ENCODE data around the gene RGL1.

Gene RGL1

GRCh38 chr1:183936791-183937190 lies 131.9 kb downstream of the RGL1 start:
- no peak for DNase-seq
- Histone ChIP-seq H3K4me1 (peaks cover 0 to 9% (median 8%) of the 10 kb centered on the region in 4 donors), H3K9me3 (no peaks in the 10 kb centered on the region), H3K27ac (no peak overlapping the region), H3K27me3 (no peaks in the 10 kb centered on the region), H3K36me3 (no peaks in the 10 kb centered on the region), H3K4me3 (no peak overlapping the region)
- TF ChIP-seq CTCF (IDR thresholded peaks at IDR 0.05) = no peak
- intact Hi-C loops (cut with DNase I; ENCODE audit: low total_unique reads) = no loop called here

GRCh38 chr1:183937611-183938010 lies 132.7 kb downstream of the RGL1 start:
- DNase-seq = no peak
- no peak for TF ChIP-seq CTCF (IDR thresholded peaks at IDR 0.05)
- Histone ChIP-seq H3K9me3 (no peaks in the 10 kb centered on the region), H3K4me1 (peaks cover 0 to 3% (median 1%) of the 10 kb centered on the region in 4 donors), H3K36me3 (no peaks in the 10 kb centered on the region), H3K4me3 (no peak overlapping the region), H3K27me3 (no peaks in the 10 kb centered on the region), H3K27ac (no peak overlapping the region)
- intact Hi-C loops (cut with DNase I; ENCODE audit: low total_unique reads) = no loop called here

GRCh38 chr1:183941001-183941400 lies 136.1 kb downstream of the RGL1 start:
- Histone ChIP-seq H3K9me3 (no peaks in the 10 kb centered on the region), H3K36me3 (no peaks in the 10 kb centered on the region), H3K27ac (no peak overlapping the region), H3K4me1 (no peaks in the 10 kb centered on the region), H3K27me3 (no peaks in the 10 kb centered on the region), H3K4me3 (no peak overlapping the region)
- TF ChIP-seq CTCF (IDR thresholded peaks at IDR 0.05) = no peak
- intact Hi-C loops (cut with DNase I; ENCODE audit: low total_unique reads) = no loop called here
- DNase-seq = no peak

- no peak for DNase-seq
- H3K27me3 ChIP-seq = no peaks in the 10 kb centered on the region
- no peaks in the 10 kb centered on the region for H3K9me3 ChIP-seq
- H3K4me1 ChIP-seq = no peaks in the 10 kb centered on the region
- H3K27ac ChIP-seq = no peak overlapping the region
- no peaks in the 10 kb centered on the region for H3K36me3 ChIP-seq
- intact Hi-C loops (cut with DNase I; ENCODE audit: low total_unique reads) = no loop called here
- H3K4me3 ChIP-seq = no peak overlapping the region
- no peak for TF ChIP-seq CTCF (IDR thresholded peaks at IDR 0.05)
Observed at GRCh38 chr1:183942933-183943693, 138.2 kb downstream of the RGL1 start.

GRCh38 chr1:183945428-183946319 lies 140.8 kb downstream of the RGL1 start:
- TF ChIP-seq CTCF (IDR thresholded peaks at IDR 0.05) = no peak
- DNase-seq = no peak
- no peaks in the 10 kb centered on the region for H3K9me3 ChIP-seq

More at GRCh38 chr1:183945428-183946319, 140.8 kb downstream of the RGL1 start:
- Histone ChIP-seq H3K27me3 (no peaks in the 10 kb centered on the region), H3K27ac (no peak overlapping the region), H3K4me1 (no peaks in the 10 kb centered on the region), H3K36me3 (no peaks in the 10 kb centered on the region), H3K4me3 (no peak overlapping the region)
- intact Hi-C loops (cut with DNase I; ENCODE audit: low total_unique reads) = no loop called here

Measured in tibial artery (tissue), 4 donors.